Thoracic aorta (tissue), 2 donors: ENCODE data around the gene SDK2. TPM values are rescaled to one million over a fixed set of nuclear protein-coding genes. Genes with fewer than 3 reads are reported as not detected.

Experiments used
- ATAC-seq: fragments of 150-250 bp; one replicate; pipeline ENCODE4 v1.8.0; 2017; ENCODE audit warnings: low read depth; ENCODE audit not compliant: insufficient number of reproducible peaks, low FRiP score
- DNase-seq: peaks from one replicate; pipeline ENCODE4 v3.0.0-alpha.2; 2020; ENCODE audit warnings: low spot score
- H3K27ac ChIP-seq, 2 donors: fragments of 200-600 bp; sonication (generic); 1 replicate in 1 of 2; 2 replicates in 1 of 2; pipeline ENCODE4 v1.5.1; 2016; ENCODE audit warnings: mild to moderate bottlenecking in 2 of 2, moderate library complexity in 2 of 2
- H3K27me3 ChIP-seq: fragments of 200-600 bp; sonication (generic); replicated peaks from 2 replicates; pipeline ENCODE4 v1.6.0; 2016; ENCODE audit warnings: mild to moderate bottlenecking; ENCODE audit not compliant: insufficient read depth
- H3K36me3 ChIP-seq: fragments of 200-600 bp; sonication (generic); one replicate; pipeline ENCODE4 v1.5.1; 2016
- H3K4me1 ChIP-seq, 2 donors: fragments of 200-600 bp; sonication (generic); 1 replicate in 1 of 2; 2 replicates in 1 of 2; pipeline versions ENCODE4 v1.5.1 to v1.6.0; 2016; ENCODE audit warnings: low read depth in 2 of 2, mild to moderate bottlenecking in 1 of 2; ENCODE audit not compliant: control insufficient read depth in 1 of 2
- H3K4me3 ChIP-seq: fragments of 200-600 bp; sonication (generic); 2 replicates; pipeline ENCODE4 v1.5.1; 2016; ENCODE audit warnings: mild to moderate bottlenecking
- H3K9me3 ChIP-seq: fragments of 200-600 bp; sonication (generic); 2 replicates; pipeline ENCODE4 v1.5.1; 2016
- total RNA-seq, 2 donors: library from RNA; depleted of rRNA; stranded (reverse); fragments of >200 nt; gene quantifications; one replicate each; pipeline versions ENCODE4 v1.1.0 to v1.2.3, GENCODE V29; 2016
- TF ChIP-seq, protein P1 (sequence below): fragments of 200-600 bp; sonication (generic); IDR thresholded peaks from one replicate; pipeline ENCODE4 v1.5.1; 2019; ENCODE audit warnings: antibody characterized with exemption

SDK2 gene
- total RNA-seq, 2 donors from 2014 or later, result 6.0 to 8.9 TPM

DNA sequence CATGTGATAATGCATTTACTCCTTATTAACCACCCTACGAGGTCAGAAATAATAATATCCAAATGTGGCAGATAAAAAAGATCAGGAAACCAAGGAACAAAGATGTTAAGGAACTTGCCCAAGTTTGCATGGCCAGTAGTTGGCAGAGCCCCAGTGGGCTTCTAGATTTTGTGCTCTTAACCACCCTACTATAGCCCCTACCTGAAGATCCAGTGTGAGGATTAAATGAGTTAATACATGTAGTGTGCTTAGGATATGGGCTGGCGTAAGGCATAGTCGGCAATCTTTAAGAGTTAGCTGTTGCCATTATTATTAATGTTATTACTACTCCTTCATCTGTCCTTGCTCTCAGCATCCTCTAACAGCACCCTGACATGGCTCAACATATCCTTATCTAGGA, 153.4 kb downstream of the SDK2 start:
- H3K36me3 ChIP-seq, result no peaks in the 10 kb centered on the region
- H3K27me3 ChIP-seq, result no peaks in the 10 kb centered on the region
- no peak for ATAC-seq
- DNase-seq, result no peak
- no peaks in the 10 kb centered on the region for H3K4me1 ChIP-seq
- H3K9me3 ChIP-seq, result no peaks in the 10 kb centered on the region
- TF ChIP-seq, protein P1, sequence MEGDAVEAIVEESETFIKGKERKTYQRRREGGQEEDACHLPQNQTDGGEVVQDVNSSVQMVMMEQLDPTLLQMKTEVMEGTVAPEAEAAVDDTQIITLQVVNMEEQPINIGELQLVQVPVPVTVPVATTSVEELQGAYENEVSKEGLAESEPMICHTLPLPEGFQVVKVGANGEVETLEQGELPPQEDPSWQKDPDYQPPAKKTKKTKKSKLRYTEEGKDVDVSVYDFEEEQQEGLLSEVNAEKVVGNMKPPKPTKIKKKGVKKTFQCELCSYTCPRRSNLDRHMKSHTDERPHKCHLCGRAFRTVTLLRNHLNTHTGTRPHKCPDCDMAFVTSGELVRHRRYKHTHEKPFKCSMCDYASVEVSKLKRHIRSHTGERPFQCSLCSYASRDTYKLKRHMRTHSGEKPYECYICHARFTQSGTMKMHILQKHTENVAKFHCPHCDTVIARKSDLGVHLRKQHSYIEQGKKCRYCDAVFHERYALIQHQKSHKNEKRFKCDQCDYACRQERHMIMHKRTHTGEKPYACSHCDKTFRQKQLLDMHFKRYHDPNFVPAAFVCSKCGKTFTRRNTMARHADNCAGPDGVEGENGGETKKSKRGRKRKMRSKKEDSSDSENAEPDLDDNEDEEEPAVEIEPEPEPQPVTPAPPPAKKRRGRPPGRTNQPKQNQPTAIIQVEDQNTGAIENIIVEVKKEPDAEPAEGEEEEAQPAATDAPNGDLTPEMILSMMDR, result no peak
- H3K27ac ChIP-seq, result no peak overlapping the region
- H3K4me3 ChIP-seq, result no peak overlapping the region

DNA sequence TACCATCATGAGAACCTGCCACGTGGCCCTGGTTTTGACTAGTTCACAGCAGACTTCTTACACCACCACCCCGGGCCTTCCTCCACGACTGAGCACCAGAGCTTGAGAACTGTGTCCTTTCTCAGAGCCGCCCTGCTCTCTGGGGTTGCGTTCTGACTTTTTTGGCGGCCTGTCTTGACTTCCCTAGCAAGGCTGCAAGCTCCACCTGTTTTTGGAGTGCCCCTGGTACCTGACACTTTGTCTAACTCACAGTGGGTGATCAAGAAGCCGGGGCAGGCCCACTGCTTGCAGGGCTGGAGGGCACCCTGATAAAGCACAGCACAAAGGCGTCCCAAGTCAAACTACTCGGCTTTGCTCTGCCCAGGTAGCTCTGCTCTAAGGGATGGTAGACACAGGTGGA, 154.3 kb downstream of the SDK2 start:
- no peaks in the 10 kb centered on the region for H3K36me3 ChIP-seq
- H3K4me3 ChIP-seq, result no peak overlapping the region
- no peak overlapping the region for H3K27ac ChIP-seq
- H3K27me3 ChIP-seq, result no peaks in the 10 kb centered on the region
- no peaks in the 10 kb centered on the region for H3K4me1 ChIP-seq
- ATAC-seq, result no peak
- TF ChIP-seq, protein P1, result no peak
- H3K9me3 ChIP-seq, result peaks cover 6% of the 10 kb centered on the region
- DNase-seq, result no peak

DNA sequence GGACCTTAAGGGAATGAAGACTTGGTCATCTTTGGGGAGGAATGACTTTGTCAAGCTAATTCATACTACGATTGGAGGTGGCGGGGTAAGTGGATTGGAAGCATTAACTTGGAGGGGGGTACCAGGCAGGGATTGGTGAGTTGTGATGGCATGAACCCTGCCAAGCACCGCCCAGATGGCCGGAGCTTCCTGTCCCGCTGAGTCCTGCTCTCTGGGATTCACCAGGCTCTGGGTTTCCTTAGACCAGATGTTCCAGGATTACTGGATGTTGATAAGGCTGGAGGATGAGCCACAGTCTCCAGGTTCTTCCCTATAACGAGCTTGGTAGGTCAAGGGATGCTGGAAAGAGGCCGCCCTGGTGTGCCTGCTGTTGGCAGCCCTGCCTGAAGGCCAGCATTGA, 154.9 kb downstream of the SDK2 start:
- H3K27me3 ChIP-seq, result no peaks in the 10 kb centered on the region
- H3K4me3 ChIP-seq, result no peak overlapping the region
- ATAC-seq (no peak), DNase-seq (no peak)
- TF ChIP-seq, protein P1, result no peak
- no peaks in the 10 kb centered on the region for H3K36me3 ChIP-seq
- H3K4me1 ChIP-seq, result no peaks in the 10 kb centered on the region
- H3K27ac ChIP-seq, result no peak overlapping the region
- H3K9me3 ChIP-seq, result peaks cover 6% of the 10 kb centered on the region

DNA sequence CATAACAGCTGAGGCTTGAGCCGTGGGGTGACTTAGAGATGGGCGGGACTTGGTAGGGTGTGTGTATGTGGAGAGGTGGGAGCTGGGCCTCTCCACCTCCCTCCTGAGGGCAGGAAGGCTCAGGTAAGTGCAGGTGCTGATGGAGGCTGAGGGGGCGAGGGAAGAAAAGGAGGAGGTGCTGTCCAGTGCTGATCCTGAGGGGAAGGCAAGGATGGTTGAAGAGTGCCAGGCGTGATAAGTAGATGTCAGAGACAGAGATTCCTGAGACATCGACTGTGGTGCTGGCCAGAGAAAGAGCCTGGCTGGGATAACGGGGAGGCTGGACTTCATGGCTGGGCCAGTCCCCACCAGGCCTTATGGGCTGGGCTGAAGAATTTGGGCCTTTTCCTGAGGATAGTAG, 159.1 kb downstream of the SDK2 start:
- no peaks in the 10 kb centered on the region for H3K36me3 ChIP-seq
- ATAC-seq, result no peak
- no peak overlapping the region for H3K4me3 ChIP-seq
- H3K27me3 ChIP-seq, result no peaks in the 10 kb centered on the region
- no peaks in the 10 kb centered on the region for H3K4me1 ChIP-seq
- TF ChIP-seq, protein P1, result no peak
- DNase-seq, result no peak
- no peak overlapping the region for H3K27ac ChIP-seq
- H3K9me3 ChIP-seq, result peaks cover 6% of the 10 kb centered on the region

DNA sequence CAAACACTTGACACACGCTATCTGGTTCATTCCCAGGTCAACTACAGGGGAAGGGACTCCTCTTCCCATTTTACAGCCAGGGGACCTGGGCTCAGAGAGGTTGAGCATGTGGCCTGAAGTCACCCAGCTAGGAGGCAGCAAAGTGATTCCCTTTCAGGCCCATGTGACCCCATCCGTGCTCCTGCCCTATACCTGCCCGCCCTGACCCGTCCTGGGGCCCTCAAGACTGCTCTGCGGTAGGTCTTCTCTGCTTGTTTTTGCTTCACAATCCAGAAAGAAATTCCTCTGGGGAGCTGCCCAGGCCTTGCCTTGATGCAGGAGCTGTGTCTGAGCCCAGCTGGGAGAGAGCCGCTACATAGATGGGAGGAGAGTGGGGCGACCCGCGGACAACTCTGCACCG, 161.4 kb downstream of the SDK2 start:
- Histone ChIP-seq H3K9me3 (peaks cover 6% of the 10 kb centered on the region), H3K36me3 (no peaks in the 10 kb centered on the region), H3K4me1 (no peaks in the 10 kb centered on the region), H3K27ac (no peak overlapping the region), H3K27me3 (no peaks in the 10 kb centered on the region), H3K4me3 (no peak overlapping the region)
- no peak for DNase-seq
- ATAC-seq, result no peak
- TF ChIP-seq, protein P1, result no peak
